Activated naive CD4-positive, alpha-beta T cell treated with anti-CD3 and anti-CD28 coated beads for 36 hours (primary cell): ENCODE measurements around the gene ETS2. TPM values are rescaled to one million over a fixed set of nuclear protein-coding genes. Genes with fewer than 3 reads are reported as not detected.

Source experiments
- CTCF ChIA-PET: fragments of 350-600 bp; sonication (Branson Sonifier 250); formaldehyde crosslinking; loops from one replicate; lab custom pipeline; 2021; ENCODE audit warnings: antibody characterized with exemption; lab: Charles Lee
- DNase-seq: peaks from one replicate; pipeline ENCODE4 v3.0.0-alpha.2; 2020
- H3K27ac Mint-ChIP-seq: one replicate; pipeline ENCODE4 v1.8.0; 2021; ENCODE audit warnings: mild to moderate bottlenecking, mixed read lengths
- H3K27me3 Mint-ChIP-seq: one replicate; pipeline ENCODE4 v1.8.0; 2021; ENCODE audit warnings: low read depth, mixed read lengths
- H3K36me3 Mint-ChIP-seq: one replicate; pipeline ENCODE4 v1.8.0; 2021; ENCODE audit warnings: low read depth, mixed read lengths
- H3K4me1 Mint-ChIP-seq: one replicate; pipeline ENCODE4 v1.8.0; 2021; ENCODE audit warnings: low read depth, mixed read lengths
- H3K4me3 Mint-ChIP-seq: one replicate; pipeline ENCODE4 v1.8.0; 2021; ENCODE audit warnings: mild to moderate bottlenecking, moderate library complexity, mixed read lengths
- H3K9me3 Mint-ChIP-seq: one replicate; pipeline ENCODE4 v1.8.0; 2021; ENCODE audit warnings: mixed read lengths
- intact Hi-C: fragments of 100-400 bp; cut with micrococcal nuclease; formaldehyde crosslinking; loops from one replicate; pipeline ENCODE4 v1.15.1; 2023
- total RNA-seq, 2 experiments: library from RNA; stranded (reverse); gene quantifications; one replicate each; pipeline ENCODE4 v1.2.3, GENCODE V29; 2021

The ETS2 gene
- total RNA-seq, 2 experiments from 2014 or later, result 22.4 to 25.6 TPM

GRCh38 chr21:38804789-38805327 is 871 bp upstream of the ETS2 start:
- intact Hi-C loops, result loop anchor here (1.0 kb wide), 7 partner anchors 24 to 582 kb away; partner anchors contain the start of genes HMGN1 and PSMG1
- Mint-ChIP-seq H3K27ac (peak overlapping the region; percentile 76), H3K27me3 (peaks cover 2% of the 10 kb centered on the region), H3K4me3 (peak overlapping the region; percentile 90), H3K4me1 (peaks cover 29% of the 10 kb centered on the region), H3K9me3 (no peaks in the 10 kb centered on the region), H3K36me3 (peaks cover 13% of the 10 kb centered on the region)
- CTCF ChIA-PET, result interaction anchor here (0.8 to 2.2 kb wide), 3 partner anchors 36 to 70 kb away, joined by 3 to 9 read pairs (median 3); no protein-coding TSS in a partner anchor
- peak; percentile 72 for DNase-seq

- CTCF ChIA-PET, result interaction anchor here (0.8 kb wide), 1 partner anchor 36 kb away, joined by 3 read pairs; no protein-coding TSS in a partner anchor
- H3K4me1 Mint-ChIP-seq, result peaks cover 41% of the 10 kb centered on the region
- intact Hi-C loops, result no loop called here
Measured at GRCh38 chr21:38806153-38806941, 618 bp downstream of the ETS2 start.

GRCh38 chr21:38806942-38807284 is 1.2 kb downstream of the ETS2 start:
- Mint-ChIP-seq H3K4me1 (peaks cover 44% of the 10 kb centered on the region), H3K27ac (peak overlapping the region; percentile 91), H3K36me3 (peaks cover 27% of the 10 kb centered on the region), H3K27me3 (no peaks in the 10 kb centered on the region), H3K4me3 (peak overlapping the region; percentile 90), H3K9me3 (no peaks in the 10 kb centered on the region)
- intact Hi-C loops, result no loop called here
- peak; percentile 45 for DNase-seq
- CTCF ChIA-PET, result interaction anchor here (0.9 to 1.6 kb wide), 4 partner anchors 25 to 40 kb away, joined by 3 to 4 read pairs (median 3); no protein-coding TSS in a partner anchor

More at GRCh38 chr21:38806153-38806941, 618 bp downstream of the ETS2 start:
- no peaks in the 10 kb centered on the region for H3K27me3 Mint-ChIP-seq
- H3K27ac Mint-ChIP-seq, result peak overlapping the region; percentile 91
- H3K36me3 Mint-ChIP-seq, result peaks cover 22% of the 10 kb centered on the region
- H3K4me3 Mint-ChIP-seq, result peak overlapping the region; percentile 90
- no peaks in the 10 kb centered on the region for H3K9me3 Mint-ChIP-seq
- DNase-seq, result peak; percentile 42

GRCh38 chr21:38807441-38807871 is 1.7 kb downstream of the ETS2 start:
- intact Hi-C loops, result no loop called here
- H3K4me3 Mint-ChIP-seq, result peak overlapping the region; percentile 90
- CTCF ChIA-PET, result interaction anchor here (0.7 to 1.6 kb wide), 5 partner anchors 11 to 41 kb away, joined by 3 to 4 read pairs (median 3); no protein-coding TSS in a partner anchor

GRCh38 chr21:38807986-38808385 is 2.3 kb downstream of the ETS2 start:
- Mint-ChIP-seq H3K27me3 (no peaks in the 10 kb centered on the region), H3K27ac (peak overlapping the region; percentile 91), H3K36me3 (peaks cover 33% of the 10 kb centered on the region), H3K4me3 (peak overlapping the region; percentile 90), H3K9me3 (no peaks in the 10 kb centered on the region), H3K4me1 (peaks cover 44% of the 10 kb centered on the region)
- CTCF ChIA-PET, result interaction anchor here (0.7 to 1.6 kb wide), 5 partner anchors 12 to 41 kb away, joined by 3 to 4 read pairs (median 3); no protein-coding TSS in a partner anchor
- DNase-seq, result no peak
- intact Hi-C loops, result no loop called here

More at GRCh38 chr21:38807441-38807871, 1.7 kb downstream of the ETS2 start:
- Mint-ChIP-seq H3K4me1 (peaks cover 44% of the 10 kb centered on the region), H3K27me3 (no peaks in the 10 kb centered on the region), H3K27ac (peak overlapping the region; percentile 91), H3K9me3 (no peaks in the 10 kb centered on the region), H3K36me3 (peaks cover 29% of the 10 kb centered on the region)
- no peak for DNase-seq

GRCh38 chr21:38809198-38809878 is 3.6 kb downstream of the ETS2 start:
- intact Hi-C loops, result no loop called here
- Mint-ChIP-seq H3K36me3 (peaks cover 43% of the 10 kb centered on the region), H3K4me3 (no peak overlapping the region), H3K9me3 (no peaks in the 10 kb centered on the region), H3K27ac (no peak overlapping the region), H3K4me1 (peaks cover 43% of the 10 kb centered on the region), H3K27me3 (no peaks in the 10 kb centered on the region)
- DNase-seq, result no peak
- CTCF ChIA-PET, result interaction anchor here (1.0 kb wide), 1 partner anchor 75 kb away, joined by 3 read pairs; no protein-coding TSS in a partner anchor

GRCh38 chr21:38810034-38810825 is 4.5 kb downstream of the ETS2 start:
- peaks cover 37% of the 10 kb centered on the region for H3K4me1 Mint-ChIP-seq
- no peaks in the 10 kb centered on the region for H3K9me3 Mint-ChIP-seq
- intact Hi-C loops, result loop anchor here (1.0 kb wide), 1 partner anchor 12 kb away; no protein-coding TSS in a partner anchor
- H3K27me3 Mint-ChIP-seq, result no peaks in the 10 kb centered on the region
- no peak overlapping the region for H3K4me3 Mint-ChIP-seq
- DNase-seq, result no peak
- CTCF ChIA-PET, result no interaction called here
- peaks cover 52% of the 10 kb centered on the region for H3K36me3 Mint-ChIP-seq
- H3K27ac Mint-ChIP-seq, result no peak overlapping the region

- CTCF ChIA-PET, result no interaction called here
- no peak overlapping the region for H3K4me3 Mint-ChIP-seq
- intact Hi-C loops, result loop anchor here (1.0 kb wide), 1 partner anchor 12 kb away; no protein-coding TSS in a partner anchor
- DNase-seq, result no peak
- no peaks in the 10 kb centered on the region for H3K27me3 Mint-ChIP-seq
- H3K27ac Mint-ChIP-seq, result no peak overlapping the region
- peaks cover 37% of the 10 kb centered on the region for H3K4me1 Mint-ChIP-seq
- H3K9me3 Mint-ChIP-seq, result no peaks in the 10 kb centered on the region
- H3K36me3 Mint-ChIP-seq, result peaks cover 56% of the 10 kb centered on the region
Measured at GRCh38 chr21:38810826-38811164, 5.1 kb downstream of the ETS2 start.

- Mint-ChIP-seq H3K4me3 (no peak overlapping the region), H3K27ac (no peak overlapping the region), H3K36me3 (peaks cover 57% of the 10 kb centered on the region), H3K9me3 (no peaks in the 10 kb centered on the region), H3K4me1 (peaks cover 37% of the 10 kb centered on the region), H3K27me3 (no peaks in the 10 kb centered on the region)
- CTCF ChIA-PET, result no interaction called here
- DNase-seq, result no peak
- intact Hi-C loops, result no loop called here
Measured at GRCh38 chr21:38811257-38811656, 5.5 kb downstream of the ETS2 start.

- Mint-ChIP-seq H3K9me3 (no peaks in the 10 kb centered on the region), H3K4me1 (peaks cover 22% of the 10 kb centered on the region), H3K4me3 (no peak overlapping the region), H3K27ac (no peak overlapping the region), H3K36me3 (peaks cover 71% of the 10 kb centered on the region), H3K27me3 (no peaks in the 10 kb centered on the region)
- CTCF ChIA-PET, result no interaction called here
- intact Hi-C loops, result no loop called here
- no peak for DNase-seq
Measured at GRCh38 chr21:38813143-38813542, 7.4 kb downstream of the ETS2 start.

- intact Hi-C loops, result no loop called here
- DNase-seq, result no peak
- H3K36me3 Mint-ChIP-seq, result peaks cover 71% of the 10 kb centered on the region
- no peaks in the 10 kb centered on the region for H3K9me3 Mint-ChIP-seq
- no peak overlapping the region for H3K4me3 Mint-ChIP-seq
- CTCF ChIA-PET, result no interaction called here
- H3K27me3 Mint-ChIP-seq, result no peaks in the 10 kb centered on the region
- H3K4me1 Mint-ChIP-seq, result peaks cover 19% of the 10 kb centered on the region
- H3K27ac Mint-ChIP-seq, result no peak overlapping the region
Measured at GRCh38 chr21:38813547-38813946, 7.8 kb downstream of the ETS2 start.
